Measurements from ENCODE around the gene YIPF3. TPM values are rescaled to one million over a fixed set of nuclear protein-coding genes. Genes with fewer than 3 reads are reported as not detected.

YIPF3 gene
- total and polyA plus RNA-seq, 2 donors (not counting 1 experiment from before 2014, with no cell fraction given) = 64.3 to 92.6 TPM

- Histone ChIP-seq H3K4me3 (ENCODE audit: control extremely low read depth in 1 of 5, extremely low read depth in 1 of 5, insufficient read depth in 1 of 5, low read depth in 2 of 5, low read length in 4 of 5) (no peak overlapping the region), H3K27ac (ENCODE audit: low read length in 2 of 2) (no peak overlapping the region), H3K79me2 (ENCODE audit: control insufficient read depth, insufficient read depth, low read length) (peaks cover 20% of the 10 kb centered on the region), H3K27me3 (replicated peaks in 1 of 4; ENCODE audit: control extremely low read depth in 1 of 4, control insufficient read depth in 3 of 4, insufficient read depth in 4 of 4, low read length in 3 of 4) (peaks cover 0 to 17% (median 2%) of the 10 kb centered on the region in 4 experiments), H3K4me2 (replicated peaks; ENCODE audit: low read depth, low read length, poor library complexity, severe bottlenecking) (no peak overlapping the region), H3K9me3 (ENCODE audit: control extremely low read depth in 1 of 3, control insufficient read depth in 2 of 3, insufficient read depth in 1 of 3, low read length in 2 of 3) (no peaks in the 10 kb centered on the region), H3K9ac (ENCODE audit: low read length) (no peak overlapping the region), H3K36me3 (replicated peaks in 1 of 2; ENCODE audit: control extremely low read depth in 1 of 2, control insufficient read depth in 1 of 2, extremely low read depth in 1 of 2, insufficient read depth in 2 of 2, low read length in 1 of 2) (no peaks in the 10 kb centered on the region), H3K4me1 (ENCODE audit: control insufficient read depth in 2 of 2, insufficient read depth in 2 of 2, low read length in 2 of 2) (peaks cover 6 to 7% of the 10 kb centered on the region in 2 donors), H4K20me1 (ENCODE audit: control insufficient read depth, insufficient read depth, low read length, poor library complexity, severe bottlenecking) (no peaks in the 10 kb centered on the region), H2AFZ (ENCODE audit: insufficient read depth, low read depth, low read length, poor library complexity, severe bottlenecking) (no peak overlapping the region)
- intact Hi-C loops (cut with micrococcal nuclease) = no loop called here
- ChIA-PET CTCF (interaction anchor here (1.1 kb wide), 1 partner anchor 34 kb away, joined by 3 read pairs; no protein-coding TSS in a partner anchor), POLR2A (no interaction called here)
- H3K27ac Mint-ChIP-seq = no peak overlapping the region
- peaks cover 21% of the 10 kb centered on the region for H3K27me3 Mint-ChIP-seq
- DNase-seq (no peak), ATAC-seq (ENCODE audit: low read depth) (no peak)
- no peaks in the 10 kb centered on the region for H3K9me3 Mint-ChIP-seq (ENCODE audit: insufficient read depth)
- H3K4me3 Mint-ChIP-seq = no peak overlapping the region
- no CpG with 5 or more reads among the region's 4 CpGs for WGBS (ENCODE audit: insufficient coverage)
- TF ChIP-seq EZH2 (IDR thresholded peaks at IDR 0.05; ENCODE audit: borderline replicate concordance, insufficient read depth, low read depth, low read length, poor library complexity, severe bottlenecking) (no peak), CTCF (IDR thresholded peaks at IDR 0.05) (no peak)
- peaks cover 10% of the 10 kb centered on the region for H3K4me1 Mint-ChIP-seq
Measured at GRCh38 chr6:43472515-43472914, 44.2 kb downstream of the YIPF3 start.

- Histone ChIP-seq H2AFZ (ENCODE audit: insufficient read depth, low read depth, low read length, poor library complexity, severe bottlenecking) (no peak overlapping the region), H3K4me1 (ENCODE audit: control insufficient read depth in 2 of 2, insufficient read depth in 2 of 2, low read length in 2 of 2) (no peaks in the 10 kb centered on the region), H3K79me2 (ENCODE audit: control insufficient read depth, insufficient read depth, low read length) (peaks cover 9% of the 10 kb centered on the region), H3K9me3 (ENCODE audit: control extremely low read depth in 1 of 3, control insufficient read depth in 2 of 3, insufficient read depth in 1 of 3, low read length in 2 of 3) (no peaks in the 10 kb centered on the region), H3K27ac (ENCODE audit: low read length in 2 of 2) (no peak overlapping the region), H4K20me1 (ENCODE audit: control insufficient read depth, insufficient read depth, low read length, poor library complexity, severe bottlenecking) (no peaks in the 10 kb centered on the region), H3K9ac (ENCODE audit: low read length) (no peak overlapping the region), H3K4me2 (replicated peaks; ENCODE audit: low read depth, low read length, poor library complexity, severe bottlenecking) (no peak overlapping the region), H3K36me3 (replicated peaks in 1 of 2; ENCODE audit: control extremely low read depth in 1 of 2, control insufficient read depth in 1 of 2, extremely low read depth in 1 of 2, insufficient read depth in 2 of 2, low read length in 1 of 2) (no peaks in the 10 kb centered on the region), H3K4me3 (ENCODE audit: control extremely low read depth in 1 of 5, extremely low read depth in 1 of 5, insufficient read depth in 1 of 5, low read depth in 2 of 5, low read length in 4 of 5) (no peak overlapping the region), H3K27me3 (replicated peaks in 1 of 4; ENCODE audit: control extremely low read depth in 1 of 4, control insufficient read depth in 3 of 4, insufficient read depth in 4 of 4, low read length in 3 of 4) (peaks cover 0 to 26% (median 2%) of the 10 kb centered on the region in 4 experiments)
- no peak for DNase-seq
- WGBS (ENCODE audit: insufficient coverage) = 63% methylated on average over 1 of the region's 1 CpG
- no peak for ATAC-seq (ENCODE audit: low read depth)
- intact Hi-C loops (cut with micrococcal nuclease) = no loop called here
- no peaks in the 10 kb centered on the region for H3K9me3 Mint-ChIP-seq (ENCODE audit: insufficient read depth)
- TF ChIP-seq EZH2 (IDR thresholded peaks at IDR 0.05; ENCODE audit: borderline replicate concordance, insufficient read depth, low read depth, low read length, poor library complexity, severe bottlenecking) = no peak
- no peak for TF ChIP-seq CTCF (IDR thresholded peaks at IDR 0.05)
- CTCF ChIA-PET = interaction anchor here (0.7 to 1.1 kb wide), 3 partner anchors 35 to 852 kb away, joined by 3 to 4 read pairs (median 3); partner anchors contain the start of gene DNPH1
- H3K4me3 Mint-ChIP-seq = no peak overlapping the region
- POLR2A ChIA-PET = no interaction called here
- H3K4me1 Mint-ChIP-seq = no peaks in the 10 kb centered on the region
- H3K27ac Mint-ChIP-seq = no peak overlapping the region
- H3K27me3 Mint-ChIP-seq = peaks cover 29% of the 10 kb centered on the region
Measured at GRCh38 chr6:43471399-43471798, 45.3 kb downstream of the YIPF3 start.

All from B cell (primary cell).